Forelimb muscle (tissue), 1 donor: ENCODE data around the gene ZSCAN30. TPM values are rescaled to one million over a fixed set of nuclear protein-coding genes. Genes with fewer than 3 reads are reported as not detected.

Source experiments
- DNase-seq: peaks from one replicate; pipeline ENCODE4 v3.0.0-alpha.2; 2013; ENCODE audit warnings: low read depth
- polyA plus RNA-seq: library from polyadenylated mRNA; unstranded; fragments of 120-200 nt; gene quantifications from one replicate; pipeline ENCODE4 v1.2.1, GENCODE V29; 2013; ENCODE audit not compliant: insufficient read length

The ZSCAN30 gene
- polyA plus RNA-seq, 1 donor: 31.9 TPM

DNA sequence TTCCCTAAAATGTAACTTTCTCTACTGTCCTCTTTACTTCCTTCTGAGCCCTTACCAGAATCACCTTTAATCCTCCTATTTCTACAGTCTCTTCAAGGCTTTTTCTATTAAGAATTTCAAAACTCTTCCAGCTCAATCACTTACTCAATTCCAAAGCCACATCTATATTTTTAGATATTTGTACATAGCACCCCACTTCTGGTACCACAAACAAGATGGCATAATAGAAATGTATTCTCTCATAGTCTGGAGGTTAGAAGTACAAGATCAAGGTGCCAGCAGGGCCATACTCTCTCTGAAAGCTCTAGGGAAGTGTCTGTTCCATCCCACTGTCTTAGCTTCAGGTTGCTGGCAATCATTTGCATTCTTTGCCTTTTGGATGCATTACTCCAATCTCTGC, 11.1 kb downstream of the ZSCAN30 start:
- DNase-seq: no peak

GRCh38 chr18:35278085-35278484, 11.9 kb downstream of the ZSCAN30 start:
- DNase-seq: no peak

DNA sequence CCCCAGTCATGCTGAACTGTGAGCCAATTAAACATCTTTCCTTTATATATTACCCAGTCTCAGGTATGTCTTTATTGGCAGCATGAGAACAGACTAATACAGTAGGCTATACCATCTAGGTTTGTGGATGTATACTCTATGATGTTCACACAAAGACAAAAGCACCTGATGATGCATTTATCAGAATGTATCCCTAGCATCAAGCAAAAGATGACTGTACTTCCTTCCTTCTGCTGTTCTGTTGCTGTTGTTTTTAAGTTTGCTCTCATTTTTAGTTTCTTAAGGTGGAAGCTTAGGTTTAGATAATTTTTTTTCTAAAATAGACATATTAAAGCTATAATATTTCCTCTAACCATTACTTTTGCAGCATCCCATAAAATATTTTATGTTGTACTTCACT, 12.4 kb downstream of the ZSCAN30 start:
- DNase-seq: no peak

DNA sequence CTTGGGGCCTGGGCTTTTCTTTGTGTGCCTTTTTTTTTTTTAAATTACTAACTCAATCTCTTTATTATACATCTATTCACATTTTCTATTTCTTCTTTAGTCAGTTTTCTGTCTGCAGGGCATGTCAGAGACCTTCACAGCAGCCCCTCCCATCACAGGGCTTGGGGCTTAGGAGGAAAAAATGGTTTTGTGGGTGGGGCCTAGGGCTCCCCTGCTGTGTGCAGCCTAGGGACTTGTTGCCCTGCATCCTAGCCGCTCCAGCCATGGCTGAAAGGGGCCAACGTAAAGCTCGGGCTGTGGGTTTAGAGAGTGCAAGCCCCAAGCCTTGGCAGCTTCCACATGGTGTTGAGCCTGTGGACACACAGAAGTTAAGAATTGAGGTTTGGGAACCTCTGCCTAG, 13.8 kb downstream of the ZSCAN30 start:
- no peak for DNase-seq

DNA sequence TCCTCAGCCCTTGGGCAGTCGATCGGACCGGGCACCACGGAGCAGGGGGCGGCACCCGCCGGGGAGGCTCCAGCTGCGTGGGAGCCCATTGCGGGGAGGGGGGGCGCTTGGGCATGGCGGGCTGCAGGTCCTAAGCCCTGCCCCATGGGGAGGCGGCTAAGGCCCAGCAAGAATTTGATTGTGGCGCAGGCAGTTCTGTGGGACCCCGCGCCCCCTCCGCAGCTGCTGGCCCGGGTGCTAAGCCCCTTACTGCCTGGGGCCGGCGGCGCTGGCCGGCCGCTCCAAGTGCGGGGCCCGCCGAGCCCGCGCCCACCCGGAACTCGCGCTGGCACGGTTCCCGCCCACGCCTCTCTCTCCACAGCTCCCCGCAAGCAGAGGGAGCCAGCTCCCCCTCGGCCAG, 18.4 kb downstream of the ZSCAN30 start:
- no peak for DNase-seq

DNA sequence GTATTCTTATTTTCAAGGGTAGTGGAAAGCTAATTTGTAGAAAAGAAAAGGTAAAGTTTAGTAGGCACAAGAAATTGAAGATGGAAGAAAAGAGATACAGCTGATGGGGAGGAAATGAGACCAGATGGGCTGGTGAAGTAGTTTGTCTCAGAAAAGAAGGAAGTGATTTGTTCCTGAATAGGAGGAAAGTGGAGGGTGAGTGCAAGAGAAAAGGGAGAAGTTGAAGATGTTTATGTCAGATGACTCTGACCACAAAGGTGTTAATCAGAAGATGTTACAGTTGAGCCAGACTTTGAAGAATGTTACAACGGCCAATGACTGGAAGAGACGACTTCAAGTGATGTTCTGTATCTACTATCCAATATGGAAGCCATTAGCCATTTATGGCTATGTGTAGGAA, 21.2 kb downstream of the ZSCAN30 start:
- DNase-seq: no peak

GRCh38 chr18:35267809-35268208, 22.2 kb downstream of the ZSCAN30 start:
- DNase-seq: no peak

DNA sequence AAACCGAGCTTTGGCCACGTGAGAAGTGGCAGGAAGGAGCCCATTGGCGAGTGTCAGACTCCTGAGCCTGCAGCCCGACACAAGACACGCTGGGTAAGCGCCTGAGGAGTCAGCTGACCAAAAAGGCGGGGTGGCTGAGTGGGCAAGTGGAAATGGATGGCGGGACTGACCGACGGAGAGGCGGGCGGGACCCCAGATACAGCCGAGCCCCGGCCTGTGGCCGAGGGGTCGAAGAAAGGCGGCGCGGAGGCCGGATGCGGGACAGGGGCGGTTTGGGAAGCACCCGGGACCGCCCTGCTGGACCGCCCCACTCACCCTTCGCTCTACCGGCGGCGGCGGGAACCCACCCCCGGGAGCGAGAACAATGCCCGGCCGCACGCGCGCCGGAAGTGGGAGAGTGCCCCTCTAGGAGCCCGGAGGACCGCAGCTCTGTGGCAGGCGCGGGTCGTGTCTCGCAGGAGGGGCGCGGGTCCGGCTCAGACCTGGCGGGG, 22.8 kb downstream of the ZSCAN30 start:
- DNase-seq: no peak

- DNase-seq: no peak
Measured at GRCh38 chr18:35264409-35264808, 25.6 kb downstream of the ZSCAN30 start.

DNA sequence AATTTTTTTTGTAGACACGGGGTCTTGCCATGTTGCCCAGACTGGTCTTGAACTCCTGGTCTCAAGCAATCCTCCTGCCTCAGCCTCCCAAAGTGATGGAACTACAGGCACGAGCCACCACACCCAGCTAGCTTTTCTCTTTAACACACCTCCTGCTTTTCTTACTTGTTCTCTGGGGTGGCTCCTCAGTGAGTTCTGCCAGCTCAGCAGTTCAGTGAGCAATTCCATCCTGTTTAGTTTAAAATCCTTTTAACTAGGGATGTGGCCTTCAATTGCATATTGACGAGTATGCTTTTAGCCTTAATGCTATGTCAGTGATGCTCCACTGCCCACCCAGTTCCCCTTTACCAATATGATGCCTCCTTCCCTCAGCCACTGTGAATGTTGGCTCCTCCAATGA, 33.1 kb downstream of the ZSCAN30 start:
- no peak for DNase-seq

GRCh38 chr18:35253655-35254287, 36.3 kb downstream of the ZSCAN30 start:
- no peak for DNase-seq

DNA sequence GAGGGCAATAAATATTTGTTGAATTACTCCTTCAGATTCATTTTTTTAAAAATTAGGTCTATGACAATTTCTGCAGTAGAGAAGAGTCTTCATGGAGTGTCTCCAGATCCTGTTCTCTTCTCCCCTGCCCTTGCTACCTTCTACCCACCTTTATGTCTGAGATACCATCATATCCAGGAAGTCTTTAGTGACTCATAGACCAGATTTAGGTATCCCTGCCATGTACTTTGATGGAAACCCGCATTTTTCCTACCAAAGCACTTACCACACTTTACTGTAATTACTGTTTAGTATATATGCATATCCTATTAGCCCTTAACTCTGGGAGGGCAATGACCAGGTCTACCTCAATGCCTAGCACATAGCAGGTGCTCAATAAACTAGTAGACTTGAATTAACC, 37.6 kb downstream of the ZSCAN30 start:
- no peak for DNase-seq

- no peak for DNase-seq
Measured at GRCh38 chr18:35248429-35248828, 41.6 kb downstream of the ZSCAN30 start.

- DNase-seq: no peak
Measured at GRCh38 chr18:35247412-35248249, 42.4 kb downstream of the ZSCAN30 start.

- DNase-seq: no peak
Measured at GRCh38 chr18:35246831-35247230, 43.2 kb downstream of the ZSCAN30 start.

DNA sequence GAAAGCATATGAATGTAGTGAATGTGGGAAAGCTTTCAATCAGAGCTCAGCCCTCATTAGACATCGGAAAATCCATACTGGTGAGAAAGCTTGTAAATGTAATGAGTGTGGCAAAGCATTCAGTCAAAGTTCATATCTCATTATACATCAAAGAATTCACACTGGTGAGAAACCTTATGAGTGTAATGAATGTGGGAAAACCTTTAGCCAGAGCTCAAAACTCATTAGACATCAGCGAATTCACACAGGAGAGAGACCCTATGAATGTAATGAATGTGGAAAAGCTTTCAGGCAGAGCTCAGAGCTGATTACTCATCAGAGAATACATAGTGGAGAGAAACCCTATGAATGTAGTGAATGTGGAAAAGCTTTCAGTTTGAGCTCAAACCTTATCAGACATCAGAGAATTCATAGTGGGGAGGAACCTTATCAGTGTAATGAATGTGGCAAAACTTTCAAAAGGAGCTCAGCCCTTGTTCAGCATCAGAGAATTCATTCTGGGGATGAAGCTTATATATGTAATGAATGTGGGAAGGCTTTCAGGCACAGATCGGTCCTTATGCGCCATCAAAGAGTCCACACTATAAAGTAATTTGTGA, 44.2 kb downstream of the ZSCAN30 start:
- no peak for DNase-seq

DNA sequence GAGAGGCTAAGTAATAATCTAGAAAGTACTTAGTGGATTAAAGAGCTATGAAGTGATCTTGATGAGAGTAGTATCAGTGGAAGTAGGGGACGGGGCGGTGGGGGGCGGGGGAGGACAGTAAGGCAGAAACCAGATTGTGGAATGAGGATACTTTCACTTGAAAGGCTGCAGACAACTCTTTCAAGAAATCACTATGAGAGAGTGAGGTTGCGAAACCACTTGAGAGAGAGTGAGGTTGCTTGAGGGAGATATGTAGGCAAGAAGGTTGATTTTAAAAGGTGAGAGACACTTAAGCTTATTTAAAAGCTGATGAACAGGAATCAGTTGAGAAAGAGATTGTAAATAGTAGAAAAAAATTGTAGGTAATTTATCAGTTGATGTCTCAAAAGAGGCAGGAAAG, 45.4 kb downstream of the ZSCAN30 start:
- no peak for DNase-seq

DNA sequence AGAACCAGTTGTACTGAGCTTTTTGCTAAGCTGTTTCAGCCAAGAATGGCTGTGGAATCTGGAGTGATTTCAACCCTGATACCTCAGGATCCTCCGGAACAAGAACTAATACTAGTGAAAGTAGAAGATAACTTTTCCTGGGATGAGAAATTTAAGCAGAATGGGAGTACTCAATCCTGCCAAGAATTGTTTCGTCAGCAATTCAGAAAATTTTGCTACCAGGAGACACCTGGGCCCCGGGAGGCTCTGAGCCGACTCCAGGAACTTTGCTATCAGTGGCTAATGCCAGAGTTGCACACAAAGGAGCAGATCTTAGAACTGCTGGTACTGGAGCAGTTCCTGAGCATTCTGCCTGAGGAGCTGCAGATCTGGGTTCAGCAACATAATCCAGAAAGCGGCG, 47.6 kb downstream of the ZSCAN30 start:
- DNase-seq: no peak

GRCh38 chr18:35241448-35241804, 48.6 kb downstream of the ZSCAN30 start:
- DNase-seq: peak; percentile 16

- DNase-seq: peak; percentile 94
Measured at GRCh38 chr18:35240664-35241447, 49.2 kb downstream of the ZSCAN30 start, which contains the start of gene ZNF397. TSS of gene ZNF397 (plus strand) at chr18:35241034. CDS start at chr18:35242471, 1,437 bp downstream.

- DNase-seq: no peak
Measured at GRCh38 chr18:35239314-35239713, 50.7 kb downstream of the ZSCAN30 start.
